Adrenal gland (tissue), 12 donors: ENCODE data around the gene TRIP6. TPM values are rescaled to one million over a fixed set of nuclear protein-coding genes. Genes with fewer than 3 reads are reported as not detected.

Source experiments
- DNase-seq, 7 donors: peaks; one replicate each; pipeline ENCODE4 v3.0.0-alpha.2; 2019 to 2020
- H3K27ac ChIP-seq, 5 donors: fragments of 200-600 bp; sonication (generic) in 4 of 5; 1 replicate in 3 of 5; 2 replicates in 2 of 5; pipeline versions ENCODE4 v1.5.1 to v1.8.0; 2016 to 2020; ENCODE audit warnings: mild to moderate bottlenecking in 1 of 5
- H3K27me3 ChIP-seq: fragments of 200-600 bp; 2 replicates; pipeline ENCODE4 v1.8.0; 2021
- H3K36me3 ChIP-seq, 2 donors: fragments of 200-600 bp; replicated peaks in 1 of 2; 1 replicate in 1 of 2; 2 replicates in 1 of 2; pipeline versions ENCODE4 v1.5.1 to v1.8.0; 2018 to 2022
- H3K4me1 ChIP-seq, 2 donors: fragments of 200-600 bp; replicated peaks in 1 of 2; 1 replicate in 1 of 2; 2 replicates in 1 of 2; pipeline versions ENCODE4 v1.5.1 to v1.8.0; 2018 to 2021
- H3K4me3 ChIP-seq, 4 donors: fragments of 200-600 bp; sonication (generic) in 3 of 4; one replicate each; pipeline ENCODE4 v1.5.1; 2016 to 2018
- H3K9me3 ChIP-seq, 3 donors: fragments of 200-600 bp; sonication (generic) in 1 of 3; replicated peaks in 1 of 3; 1 replicate in 2 of 3; 2 replicates in 1 of 3; pipeline versions ENCODE4 v1.5.1 to v1.8.0; 2016 to 2021
- POLR2A ChIP-seq, 2 donors: fragments of 450-650 bp; IDR thresholded peaks; one replicate each; pipeline ENCODE4 v1.6.1; 2017; ENCODE audit warnings: antibody characterized with exemption in 2 of 2, mild to moderate bottlenecking in 2 of 2, moderate library complexity in 1 of 2
- WGBS, 4 donors: extraction: QIAGEN DNeasy Blood & Tissue Kit in 2 of 4; methylation state at CpG; one replicate each; pipeline versions ENCODE4 v1.1.5 to v1.1.7; 2013 to 2017; 5-methylcytosine and 5-hydroxymethylcytosine counted together
- intact Hi-C, 2 donors: fragments of 100-400 bp; cut with DNase I; formaldehyde crosslinking; loops; one replicate each; pipeline versions ENCODE4 v1.14.1 to v1.15.0; 2022 to 2023
- polyA plus RNA-seq, 3 donors: library from polyadenylated mRNA; stranded (reverse); fragments of 200-250 nt in 2 of 3; fragments of 350-450 nt in 1 of 3; fragmentation: Illumina TruSeq in 1 of 3; extraction: RNeasy Lipid Tissue Mini Kit (QIAGEN cat#74804) in 1 of 3; gene quantifications; one replicate each; pipeline ENCODE4 v1.2.3, GENCODE V29; 2013 to 2014
- total RNA-seq, 9 donors: library from RNA; depleted of rRNA in 4 of 9; stranded (reverse); fragments of >200 nt in 4 of 9; fragments of 120-200 nt in 1 of 9; fragmentation: NEBNext Ultra II Directional in 1 of 9; extraction: Animal tissue kit (Norgen Biotek cat#: 25700) in 1 of 9; gene quantifications; one replicate each; pipeline versions ENCODE4 v1.1.0 to v1.2.4, GENCODE V29; 2013 to 2023
- TF ChIP-seq, protein P1 (sequence below), 6 experiments: fragments of 450-650 bp in 4 of 6; fragments of 200-600 bp in 2 of 6; sonication (generic) in 1 of 6; IDR thresholded peaks; 1 replicate in 5 of 6; 2 replicates in 1 of 6; pipeline versions ENCODE4 v1.5.1 to v1.8.0; 2016 to 2021; ENCODE audit warnings: antibody characterized with exemption in 6 of 6, mild to moderate bottlenecking in 2 of 6, moderate library complexity in 1 of 6
- donor health status: healthy with polysubstance abuse.
- donor health status: Bipolar disorder and iron deficiency.
- donor health status: DM: yes; HTN: yes; CAD: no.
- donor health status: DM: no; HTN: no; CAD: no.
- donor health status: DM: no; HTN: no; CAD: no.
- donor health status: DM: yes; HTN: yes; CAD: no.

TRIP6 gene
- total and polyA plus RNA-seq, 12 donors: 6.1 to 105 (median 69.2) TPM

DNA sequence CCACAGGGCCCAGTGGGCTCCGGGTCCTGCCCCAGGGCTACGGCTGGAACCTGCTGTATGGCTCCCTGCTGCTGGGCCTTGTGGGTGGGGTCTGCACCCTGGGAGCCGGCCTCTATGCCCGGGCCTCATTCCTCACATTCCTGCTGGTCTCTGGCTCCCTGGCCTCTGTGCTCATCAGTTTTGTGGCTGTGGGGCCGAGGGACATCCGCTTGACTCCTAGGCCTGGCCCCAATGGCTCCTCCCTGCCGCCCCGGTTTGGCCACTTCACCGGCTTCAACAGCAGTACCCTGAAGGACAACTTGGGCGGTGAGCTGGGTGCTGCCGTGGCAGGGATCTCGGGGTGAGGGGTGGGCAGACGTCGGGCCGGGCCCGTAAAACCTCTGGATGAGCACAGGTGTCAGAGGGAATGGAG lies 10.3 kb upstream of the TRIP6 start:
- intact Hi-C loops: loop anchor here in 1 of 2 donors (5.0 kb wide), 1 partner anchor 150 kb away; the partner anchor contains the start of gene POP7
- 90 to 100% (median 94%) methylated on average over 4 to 16 of the region's 16 CpGs for WGBS, 4 donors
- H3K9me3 ChIP-seq: no peaks in the 10 kb centered on the region
- no peaks in the 10 kb centered on the region for H3K27me3 ChIP-seq
- H3K4me3 ChIP-seq: no peak overlapping the region
- TF ChIP-seq POLR2A (IDR thresholded peaks at IDR 0.05): no peak
- TF ChIP-seq, protein P1, sequence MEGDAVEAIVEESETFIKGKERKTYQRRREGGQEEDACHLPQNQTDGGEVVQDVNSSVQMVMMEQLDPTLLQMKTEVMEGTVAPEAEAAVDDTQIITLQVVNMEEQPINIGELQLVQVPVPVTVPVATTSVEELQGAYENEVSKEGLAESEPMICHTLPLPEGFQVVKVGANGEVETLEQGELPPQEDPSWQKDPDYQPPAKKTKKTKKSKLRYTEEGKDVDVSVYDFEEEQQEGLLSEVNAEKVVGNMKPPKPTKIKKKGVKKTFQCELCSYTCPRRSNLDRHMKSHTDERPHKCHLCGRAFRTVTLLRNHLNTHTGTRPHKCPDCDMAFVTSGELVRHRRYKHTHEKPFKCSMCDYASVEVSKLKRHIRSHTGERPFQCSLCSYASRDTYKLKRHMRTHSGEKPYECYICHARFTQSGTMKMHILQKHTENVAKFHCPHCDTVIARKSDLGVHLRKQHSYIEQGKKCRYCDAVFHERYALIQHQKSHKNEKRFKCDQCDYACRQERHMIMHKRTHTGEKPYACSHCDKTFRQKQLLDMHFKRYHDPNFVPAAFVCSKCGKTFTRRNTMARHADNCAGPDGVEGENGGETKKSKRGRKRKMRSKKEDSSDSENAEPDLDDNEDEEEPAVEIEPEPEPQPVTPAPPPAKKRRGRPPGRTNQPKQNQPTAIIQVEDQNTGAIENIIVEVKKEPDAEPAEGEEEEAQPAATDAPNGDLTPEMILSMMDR (IDR thresholded peaks at IDR 0.05): no peak
- H3K27ac ChIP-seq: no peak overlapping the region
- peaks cover 4 to 9% of the 10 kb centered on the region in 2 donors for H3K4me1 ChIP-seq
- DNase-seq: no peak
- H3K36me3 ChIP-seq: peaks cover 0 to 17% of the 10 kb centered on the region in 2 donors

DNA sequence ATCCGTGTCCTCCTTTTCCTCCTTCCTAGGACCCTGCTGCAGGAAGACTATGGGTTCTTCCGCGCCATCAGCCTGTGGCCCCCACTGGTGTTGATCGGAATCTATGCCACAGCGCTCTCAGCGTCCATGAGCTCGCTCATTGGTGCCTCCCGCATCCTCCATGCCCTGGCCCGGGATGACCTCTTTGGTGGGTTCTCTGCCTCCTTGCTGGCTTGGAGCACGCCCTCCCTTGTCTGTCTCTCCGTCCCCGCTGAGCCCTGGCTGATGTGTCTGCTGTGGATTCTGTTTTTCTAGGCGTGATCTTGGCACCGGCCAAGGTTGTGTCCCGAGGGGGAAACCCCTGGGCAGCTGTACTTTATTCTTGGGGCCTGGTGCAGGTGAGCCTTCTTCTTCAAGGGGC lies 7.3 kb upstream of the TRIP6 start:
- no peak for TF ChIP-seq POLR2A (IDR thresholded peaks at IDR 0.05)
- TF ChIP-seq, protein P1 (IDR thresholded peaks at IDR 0.05): no peak
- 89 to 93% (median 89%) methylated on average over 14 to 15 of the region's 15 CpGs for WGBS, 4 donors
- H3K36me3 ChIP-seq: peaks cover 0 to 17% of the 10 kb centered on the region in 2 donors

DNA sequence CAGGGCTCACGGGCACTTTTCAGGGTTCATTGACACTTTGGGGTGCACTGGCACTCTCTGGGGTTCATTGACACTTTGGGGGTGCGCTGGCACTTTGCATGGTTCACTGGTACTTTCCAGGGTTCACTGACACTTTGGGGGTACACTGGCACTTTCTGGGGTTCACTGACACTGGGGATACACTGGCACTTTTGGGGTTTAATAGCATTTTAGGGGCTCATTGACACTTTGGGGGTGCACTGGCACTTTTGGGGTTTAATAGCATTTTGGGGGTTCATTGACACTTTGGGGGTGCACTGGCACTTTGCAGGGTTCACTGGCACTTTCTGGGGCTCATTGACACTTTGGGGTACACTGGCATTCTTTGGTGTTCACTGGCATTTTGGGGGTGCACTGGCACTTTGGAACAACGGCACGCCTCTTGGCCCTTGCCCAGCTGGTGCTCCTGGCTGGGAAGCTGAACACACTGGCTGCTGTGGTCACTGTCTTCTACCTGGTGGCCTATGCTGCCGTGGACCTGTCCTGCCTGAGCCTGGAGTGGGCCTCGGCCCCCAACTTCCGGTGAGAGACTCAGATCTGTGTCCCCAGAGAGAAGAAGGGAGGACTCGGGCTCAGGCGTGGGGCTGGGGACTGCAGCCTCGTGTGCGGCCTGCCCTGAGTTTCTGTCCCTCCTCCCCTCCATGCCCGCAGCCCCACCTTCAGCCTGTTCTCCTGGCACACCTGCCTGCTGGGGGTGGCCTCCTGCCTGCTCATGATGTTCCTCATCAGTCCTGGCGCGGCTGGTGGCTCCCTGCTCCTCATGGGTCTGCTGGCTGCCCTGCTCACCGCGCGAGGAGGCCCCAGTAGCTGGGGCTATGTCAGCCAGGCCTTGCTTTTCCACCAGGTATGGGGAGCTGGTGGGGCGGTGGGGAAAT lies 6.2 kb upstream of the TRIP6 start:
- H3K36me3 ChIP-seq: peaks cover 0 to 17% of the 10 kb centered on the region in 2 donors
- intact Hi-C loops: no loop called here
- WGBS, 4 donors: 92 to 100% (median 94%) methylated on average over 3 to 18 of the region's 18 CpGs

More for the DNA sequence above, 7.3 kb upstream of the TRIP6 start:
- Histone ChIP-seq H3K4me3 (no peak overlapping the region), H3K27me3 (no peaks in the 10 kb centered on the region), H3K27ac (no peak overlapping the region), H3K9me3 (no peaks in the 10 kb centered on the region), H3K4me1 (no peaks in the 10 kb centered on the region)
- intact Hi-C loops: loop anchor here in 1 of 2 donors (5.0 kb wide), 1 partner anchor 153 kb away; the partner anchor contains the start of gene POP7
- no peak for DNase-seq

DNA sequence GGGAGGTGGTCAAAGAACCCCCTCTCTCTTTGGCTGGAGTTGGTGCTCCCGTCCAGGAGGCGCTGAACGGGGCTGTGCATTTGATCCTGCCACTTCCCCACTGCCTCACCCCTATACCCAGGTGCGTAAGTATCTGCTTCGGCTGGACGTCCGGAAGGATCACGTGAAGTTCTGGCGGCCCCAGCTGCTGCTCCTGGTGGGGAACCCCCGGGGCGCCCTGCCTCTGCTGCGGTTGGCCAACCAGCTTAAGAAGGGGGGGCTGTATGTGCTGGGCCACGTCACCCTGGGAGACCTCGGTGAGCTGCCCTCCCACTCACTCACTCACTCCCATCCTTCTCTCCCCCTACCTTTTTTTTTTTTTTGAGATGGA lies 5.6 kb upstream of the TRIP6 start:
- no peaks in the 10 kb centered on the region for H3K9me3 ChIP-seq
- no peak for DNase-seq
- H3K27me3 ChIP-seq: no peaks in the 10 kb centered on the region
- H3K4me1 ChIP-seq: peaks cover 9 to 10% of the 10 kb centered on the region in 2 donors
- no peak for TF ChIP-seq POLR2A (IDR thresholded peaks at IDR 0.05)
- TF ChIP-seq, protein P1 (IDR thresholded peaks at IDR 0.05): no peak
- H3K36me3 ChIP-seq: peaks cover 0 to 17% of the 10 kb centered on the region in 2 donors
- 87 to 96% (median 95%) methylated on average over 14 of the region's 14 CpGs for WGBS, 4 donors
- H3K4me3 ChIP-seq: no peak overlapping the region
- intact Hi-C loops: no loop called here
- H3K27ac ChIP-seq: no peak overlapping the region

More for the DNA sequence above, 6.2 kb upstream of the TRIP6 start:
- Histone ChIP-seq H3K4me3 (no peak overlapping the region), H3K4me1 (peaks cover 3% of the 10 kb centered on the region in 2 donors), H3K9me3 (no peaks in the 10 kb centered on the region), H3K27ac (no peak overlapping the region), H3K27me3 (no peaks in the 10 kb centered on the region)
- no peak for DNase-seq
- no peak for TF ChIP-seq POLR2A (IDR thresholded peaks at IDR 0.05)
- TF ChIP-seq, protein P1 (IDR thresholded peaks at IDR 0.05): no peak
